RPMI8226 (cell line): ENCODE data around the gene GADD45G.

Experiments used
- DNase-seq: peaks from one replicate; pipeline ENCODE4 v3.0.0-alpha.2; 2015

GADD45G gene

GRCh38 chr9:89632192-89632733, 27.5 kb downstream of the GADD45G start:
- DNase-seq: no peak

GRCh38 chr9:89632736-89633135, 27.9 kb downstream of the GADD45G start:
- no peak for DNase-seq

GRCh38 chr9:89633404-89633803, 28.6 kb downstream of the GADD45G start:
- no peak for DNase-seq

- DNase-seq: no peak
Measured at GRCh38 chr9:89633920-89634319, 29.1 kb downstream of the GADD45G start.

GRCh38 chr9:89634995-89635742, 30.4 kb downstream of the GADD45G start:
- peak; percentile 87 for DNase-seq

GRCh38 chr9:89635816-89636215, 31.0 kb downstream of the GADD45G start:
- DNase-seq: peak; percentile 77

- no peak for DNase-seq
Measured at GRCh38 chr9:89637787-89638186, 33.0 kb downstream of the GADD45G start.

GRCh38 chr9:89638359-89638758, 33.5 kb downstream of the GADD45G start:
- DNase-seq: no peak

GRCh38 chr9:89638893-89639292, 34.1 kb downstream of the GADD45G start:
- DNase-seq: no peak

- DNase-seq: no peak
Measured at GRCh38 chr9:89639367-89639795, 34.6 kb downstream of the GADD45G start.

- DNase-seq: no peak
Measured at GRCh38 chr9:89639961-89640360, 35.1 kb downstream of the GADD45G start.

- DNase-seq: no peak
Measured at GRCh38 chr9:89640361-89640760, 35.5 kb downstream of the GADD45G start.

- no peak for DNase-seq
Measured at GRCh38 chr9:89640801-89641200, 36.0 kb downstream of the GADD45G start.

GRCh38 chr9:89641980-89642379, 37.2 kb downstream of the GADD45G start:
- DNase-seq: no peak

- DNase-seq: no peak
Measured at GRCh38 chr9:89642789-89643188, 38.0 kb downstream of the GADD45G start.

GRCh38 chr9:89646189-89646939, 41.6 kb downstream of the GADD45G start:
- DNase-seq: no peak

- no peak for DNase-seq
Measured at GRCh38 chr9:89647366-89648128, 42.7 kb downstream of the GADD45G start.

GRCh38 chr9:89648247-89649000, 43.6 kb downstream of the GADD45G start:
- DNase-seq: no peak

- no peak for DNase-seq
Measured at GRCh38 chr9:89649039-89649691, 44.4 kb downstream of the GADD45G start.

GRCh38 chr9:89654025-89654662, 49.3 kb downstream of the GADD45G start:
- no peak for DNase-seq
